T-helper 17 cell (primary cell): ENCODE data around the gene CD4. TPM values are rescaled to one million over a fixed set of nuclear protein-coding genes. Genes with fewer than 3 reads are reported as not detected.
"Not testable (repeated sequence)": the region's sequence is repeated elsewhere in the genome, so short reads cannot be mapped to it uniquely, and the experiment has no call there.

Source experiments
- ATAC-seq: fragments of 150-1000 bp; cut with Tn5 transposase; 2 replicates; pipeline ENCODE4 v1.10.0; 2021; ENCODE audit warnings: mild to moderate bottlenecking, moderate library complexity
- DNase-seq, 3 donors: peaks; one replicate each; pipeline versions ENCODE4 v3.0.0 to v3.0.0-alpha.2; 2020 to 2021
- H3K9me3 ChIP-seq: one replicate; pipeline ENCODE4 v1.7.0; 2013; ENCODE audit warnings: low read length, mild to moderate bottlenecking; ENCODE audit not compliant: control insufficient read depth, poor library complexity, severe bottlenecking
- H3K27ac Mint-ChIP-seq: one replicate; pipeline ENCODE4 v1.8.0; 2022; ENCODE audit warnings: mild to moderate bottlenecking, moderate library complexity, mixed read lengths
- H3K27me3 Mint-ChIP-seq: one replicate; pipeline ENCODE4 v1.8.0; 2022; ENCODE audit warnings: mixed read lengths
- H3K36me3 Mint-ChIP-seq: one replicate; pipeline ENCODE4 v1.8.0; 2022; ENCODE audit warnings: low read depth, mixed read lengths
- H3K4me1 Mint-ChIP-seq: one replicate; pipeline ENCODE4 v1.8.0; 2022; ENCODE audit warnings: mild to moderate bottlenecking, mixed read lengths
- H3K4me3 Mint-ChIP-seq: one replicate; pipeline ENCODE4 v1.8.0; 2022; ENCODE audit warnings: mild to moderate bottlenecking, moderate library complexity, mixed read lengths
- total RNA-seq, 4 donors: library from RNA in 2 of 4; stranded (reverse) in 2 of 4; gene quantifications; one replicate each; pipeline ENCODE4 v1.2.3 and lab custom pipeline; 2022 to 2026

The CD4 gene
- total RNA-seq, 2 donors from 2014 or later = 187 to 205 TPM

DNA sequence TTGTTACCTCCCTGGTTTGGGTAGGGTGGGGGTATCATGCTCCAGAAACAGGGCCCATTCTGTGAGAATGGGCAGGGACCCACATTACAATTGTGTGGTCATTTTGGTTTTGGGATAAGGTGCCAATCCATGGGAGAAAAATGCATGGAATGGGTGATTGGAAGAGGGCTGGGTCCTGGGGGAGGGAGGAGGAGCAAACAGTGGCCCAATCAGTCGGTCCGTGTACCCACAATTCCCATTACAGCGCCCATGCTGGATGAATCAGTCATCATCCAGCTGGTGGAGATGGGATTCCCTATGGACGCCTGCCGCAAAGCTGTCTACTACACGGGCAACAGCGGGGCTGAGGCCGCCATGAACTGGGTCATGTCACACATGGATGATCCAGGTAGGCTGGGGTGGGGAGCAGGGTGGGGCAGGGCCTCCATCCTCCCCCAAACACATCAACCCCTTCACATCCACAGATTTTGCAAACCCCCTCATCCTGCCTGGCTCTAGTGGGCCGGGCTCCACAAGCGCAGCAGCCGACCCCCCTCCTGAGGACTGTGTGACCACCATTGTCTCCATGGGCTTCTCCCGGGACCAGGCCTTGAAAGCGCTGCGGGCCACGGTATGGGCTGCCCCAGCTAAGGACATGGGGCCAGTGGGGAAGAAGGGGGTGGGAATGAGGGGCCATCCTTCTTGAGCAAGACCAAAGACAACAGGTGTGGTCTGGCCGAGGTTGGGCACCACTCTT is 74.4 kb downstream of the CD4 start:
- Mint-ChIP-seq H3K4me3 (no peak overlapping the region), H3K4me1 (peaks cover 18% of the 10 kb centered on the region), H3K36me3 (peaks cover 2% of the 10 kb centered on the region), H3K27ac (peak overlapping the region; percentile 79), H3K27me3 (no peaks in the 10 kb centered on the region)
- no peaks in the 10 kb centered on the region for H3K9me3 ChIP-seq
- DNase-seq (no peak), ATAC-seq (no peak)

DNA sequence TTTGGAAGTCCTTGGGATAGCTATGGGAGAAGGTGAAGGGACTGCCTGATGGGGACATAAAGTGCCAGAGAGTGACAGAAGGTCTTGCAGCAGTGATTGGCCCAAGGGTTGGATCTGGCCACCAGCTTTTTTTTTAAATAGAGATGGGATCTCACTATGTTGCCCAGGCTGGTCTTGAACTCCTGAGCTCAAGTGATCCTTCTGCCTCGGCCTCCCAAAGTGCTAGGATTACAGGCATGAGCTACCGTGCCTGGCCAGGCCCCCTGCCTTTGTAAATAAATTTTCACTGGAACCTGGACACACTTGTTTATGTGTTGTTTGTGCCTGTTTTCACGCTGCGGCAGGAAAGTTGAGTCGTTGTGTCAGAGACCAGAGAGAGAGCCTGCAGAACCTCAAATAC is 76.0 kb downstream of the CD4 start:
- Mint-ChIP-seq H3K4me1 (peaks cover 28% of the 10 kb centered on the region), H3K4me3 (peak overlapping the region; percentile 25)
- DNase-seq, ATAC-seq, H3K27ac Mint-ChIP-seq, H3K27me3 Mint-ChIP-seq, H3K9me3 ChIP-seq, H3K36me3 Mint-ChIP-seq: not testable (repeated sequence)

DNA sequence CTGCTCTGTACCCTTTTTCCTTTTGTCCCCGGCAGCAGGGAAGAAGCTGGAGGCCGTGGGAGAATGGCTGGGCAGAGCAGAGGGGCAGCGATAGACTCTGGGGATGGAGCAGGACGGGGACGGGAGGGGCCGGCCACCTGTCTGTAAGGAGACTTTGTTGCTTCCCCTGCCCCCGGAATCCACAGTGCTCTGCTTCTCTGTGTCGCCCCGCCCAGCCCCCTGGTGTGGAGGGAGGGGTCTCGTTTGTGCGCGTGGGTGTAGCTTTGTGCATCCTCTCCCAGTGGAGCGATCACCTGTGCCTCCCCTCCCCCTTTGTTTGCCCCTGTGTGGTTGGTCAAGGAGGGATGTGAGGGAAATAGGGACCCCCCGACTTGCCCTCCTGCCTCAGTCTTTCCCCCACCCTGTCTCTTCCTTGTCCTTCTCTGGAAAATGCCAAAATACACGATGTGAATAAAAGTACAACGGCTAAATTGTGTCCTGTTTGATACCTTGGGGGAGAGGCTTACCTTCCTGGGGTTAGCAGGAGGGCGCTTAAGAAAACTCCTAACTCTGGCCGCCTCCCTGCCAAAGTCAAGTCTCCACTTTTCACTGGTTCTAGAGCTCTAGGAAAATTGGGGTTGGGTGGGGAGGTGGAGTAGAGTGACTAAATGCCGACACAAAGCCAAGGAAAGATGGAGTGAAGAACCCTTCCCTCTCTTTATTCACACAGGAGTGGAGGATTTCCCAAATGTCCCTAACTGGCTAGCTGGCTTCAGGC is 77.0 kb downstream of the CD4 start:
- no peak for ATAC-seq
- peaks cover 36% of the 10 kb centered on the region for H3K4me1 Mint-ChIP-seq
- peaks cover 2% of the 10 kb centered on the region for H3K36me3 Mint-ChIP-seq
- DNase-seq = no peak
- peak overlapping the region; percentile 47 for H3K27ac Mint-ChIP-seq
- H3K4me3 Mint-ChIP-seq = peak overlapping the region; percentile 94
- no peaks in the 10 kb centered on the region for H3K27me3 Mint-ChIP-seq
- H3K9me3 ChIP-seq = no peaks in the 10 kb centered on the region

DNA sequence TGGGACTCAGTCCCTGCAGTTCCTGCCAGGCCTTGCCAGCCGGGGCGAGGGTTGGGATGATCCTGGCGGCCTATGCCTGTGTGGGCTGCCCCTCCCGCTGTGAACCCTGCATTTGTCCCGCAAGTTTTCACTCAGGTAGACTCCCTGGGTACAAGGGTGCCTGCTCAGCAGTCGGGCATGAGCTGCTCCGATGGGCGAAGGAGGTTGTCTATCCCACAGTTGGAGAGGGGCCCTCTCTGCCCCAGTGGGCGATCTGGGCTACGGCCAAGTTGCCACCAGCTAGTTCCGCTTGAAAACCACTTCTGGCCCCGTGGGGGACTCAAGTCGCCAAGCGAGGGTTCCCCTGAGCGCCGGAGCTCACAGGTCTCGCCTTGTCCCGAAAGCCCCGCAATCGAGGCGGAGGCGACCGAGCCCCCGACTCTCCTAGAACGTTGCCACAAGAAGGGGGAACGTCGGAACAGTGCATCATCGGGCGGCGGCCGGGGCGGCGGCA is 77.6 kb downstream of the CD4 start:
- no peaks in the 10 kb centered on the region for H3K9me3 ChIP-seq
- no peak for DNase-seq
- H3K4me3 Mint-ChIP-seq = peak overlapping the region; percentile 94
- H3K27me3 Mint-ChIP-seq = no peaks in the 10 kb centered on the region
- peak overlapping the region; percentile 47 for H3K27ac Mint-ChIP-seq
- H3K4me1 Mint-ChIP-seq = peaks cover 42% of the 10 kb centered on the region
- no peak for ATAC-seq
- peaks cover 2% of the 10 kb centered on the region for H3K36me3 Mint-ChIP-seq

DNA sequence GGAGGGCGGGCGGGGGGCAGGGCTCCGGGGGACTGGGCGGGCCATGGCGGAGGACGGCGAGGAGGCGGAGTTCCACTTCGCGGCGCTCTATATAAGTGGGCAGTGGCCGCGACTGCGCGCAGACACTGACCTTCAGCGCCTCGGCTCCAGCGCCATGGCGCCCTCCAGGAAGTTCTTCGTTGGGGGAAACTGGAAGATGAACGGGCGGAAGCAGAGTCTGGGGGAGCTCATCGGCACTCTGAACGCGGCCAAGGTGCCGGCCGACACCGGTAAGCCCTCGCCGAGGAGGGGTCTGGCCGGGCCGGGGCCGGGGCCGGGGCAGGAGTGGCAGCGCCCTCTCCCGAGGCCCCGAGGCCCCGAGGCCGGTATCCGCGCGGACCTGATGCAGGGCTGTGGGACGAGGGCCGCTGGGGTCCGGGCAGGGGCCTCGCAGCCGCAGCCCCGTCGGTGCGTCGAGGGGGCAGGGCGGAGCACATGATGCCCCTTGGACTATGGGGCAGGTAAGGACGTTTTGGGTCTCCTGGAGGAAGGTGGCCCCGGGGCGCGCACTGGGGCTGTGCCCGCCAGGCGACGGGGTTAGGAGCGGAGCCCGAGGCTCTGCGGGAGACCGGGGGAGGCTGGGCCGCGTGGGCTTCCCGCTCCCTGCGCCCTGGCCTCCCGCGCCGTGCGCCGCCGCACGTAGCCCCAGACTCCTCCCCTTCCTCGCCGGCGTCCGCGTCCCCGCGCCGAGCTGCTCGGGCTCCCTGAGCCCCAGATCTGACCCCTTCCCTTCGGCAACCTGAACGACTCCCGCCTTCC is 78.3 kb downstream of the CD4 start, which contains the start of gene TPI1:
Gene TPI1 (plus strand): TSS at position 119 of the 798 bp plus-strand sequence. CDS start 36 bp downstream, at position 155.
- no peaks in the 10 kb centered on the region for H3K9me3 ChIP-seq
- peak within 1 kb of the TSS; percentile 94 for H3K4me3 Mint-ChIP-seq
- H3K36me3 Mint-ChIP-seq = peaks cover 2% of the 10 kb centered on the region
- peaks cover 48% of the 10 kb centered on the region for H3K4me1 Mint-ChIP-seq
- DNase-seq (peak; percentile 44 to 77 (median 77)), ATAC-seq (peak; percentile 77)
- peak within 1 kb of the TSS; percentile 93 for H3K27ac Mint-ChIP-seq
- H3K27me3 Mint-ChIP-seq = no peaks in the 10 kb centered on the region

DNA sequence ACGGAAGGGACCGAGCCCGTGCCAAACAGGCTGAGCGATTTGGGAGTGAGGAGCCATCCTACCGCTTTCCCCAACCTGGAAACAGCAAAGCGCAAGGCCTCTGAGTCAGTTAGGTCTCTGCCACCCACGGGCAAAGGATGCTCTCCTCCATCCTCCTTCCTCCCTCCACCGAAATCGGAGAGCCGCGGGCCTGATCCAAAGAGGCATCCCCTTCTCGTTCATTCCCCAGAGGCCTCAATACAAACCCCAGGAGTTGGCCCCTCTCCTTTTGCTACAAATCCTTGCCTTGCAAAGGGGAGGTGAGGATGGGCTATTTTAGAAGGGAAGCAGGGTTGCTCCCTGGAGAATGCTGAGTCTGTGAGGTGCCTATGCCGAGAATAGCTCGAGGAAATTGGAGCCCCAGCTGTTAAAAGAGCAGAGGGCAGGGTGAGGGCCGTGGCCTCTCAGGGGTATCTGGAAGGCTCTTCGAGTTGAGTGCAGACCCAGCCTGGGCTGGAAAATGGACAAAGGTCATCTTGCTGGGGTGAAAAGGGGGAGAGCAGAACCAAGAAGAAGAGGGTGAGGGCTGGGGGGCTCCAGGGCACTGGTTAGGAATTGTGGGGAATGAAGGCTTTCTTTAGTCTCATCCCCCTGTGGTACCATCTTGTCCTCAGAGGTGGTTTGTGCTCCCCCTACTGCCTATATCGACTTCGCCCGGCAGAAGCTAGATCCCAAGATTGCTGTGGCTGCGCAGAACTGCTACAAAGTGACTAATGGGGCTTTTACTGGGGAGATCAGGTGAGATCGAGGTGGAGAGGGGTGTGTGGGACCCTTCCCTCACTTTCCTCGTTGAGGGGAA is 79.1 kb downstream of the CD4 start:
- H3K4me1 Mint-ChIP-seq = peaks cover 50% of the 10 kb centered on the region
- DNase-seq = no peak
- ATAC-seq = no peak
- peak overlapping the region; percentile 93 for H3K27ac Mint-ChIP-seq
- H3K36me3 Mint-ChIP-seq = peaks cover 2% of the 10 kb centered on the region
- H3K4me3 Mint-ChIP-seq = peak overlapping the region; percentile 94
- no peaks in the 10 kb centered on the region for H3K9me3 ChIP-seq
- no peaks in the 10 kb centered on the region for H3K27me3 Mint-ChIP-seq

DNA sequence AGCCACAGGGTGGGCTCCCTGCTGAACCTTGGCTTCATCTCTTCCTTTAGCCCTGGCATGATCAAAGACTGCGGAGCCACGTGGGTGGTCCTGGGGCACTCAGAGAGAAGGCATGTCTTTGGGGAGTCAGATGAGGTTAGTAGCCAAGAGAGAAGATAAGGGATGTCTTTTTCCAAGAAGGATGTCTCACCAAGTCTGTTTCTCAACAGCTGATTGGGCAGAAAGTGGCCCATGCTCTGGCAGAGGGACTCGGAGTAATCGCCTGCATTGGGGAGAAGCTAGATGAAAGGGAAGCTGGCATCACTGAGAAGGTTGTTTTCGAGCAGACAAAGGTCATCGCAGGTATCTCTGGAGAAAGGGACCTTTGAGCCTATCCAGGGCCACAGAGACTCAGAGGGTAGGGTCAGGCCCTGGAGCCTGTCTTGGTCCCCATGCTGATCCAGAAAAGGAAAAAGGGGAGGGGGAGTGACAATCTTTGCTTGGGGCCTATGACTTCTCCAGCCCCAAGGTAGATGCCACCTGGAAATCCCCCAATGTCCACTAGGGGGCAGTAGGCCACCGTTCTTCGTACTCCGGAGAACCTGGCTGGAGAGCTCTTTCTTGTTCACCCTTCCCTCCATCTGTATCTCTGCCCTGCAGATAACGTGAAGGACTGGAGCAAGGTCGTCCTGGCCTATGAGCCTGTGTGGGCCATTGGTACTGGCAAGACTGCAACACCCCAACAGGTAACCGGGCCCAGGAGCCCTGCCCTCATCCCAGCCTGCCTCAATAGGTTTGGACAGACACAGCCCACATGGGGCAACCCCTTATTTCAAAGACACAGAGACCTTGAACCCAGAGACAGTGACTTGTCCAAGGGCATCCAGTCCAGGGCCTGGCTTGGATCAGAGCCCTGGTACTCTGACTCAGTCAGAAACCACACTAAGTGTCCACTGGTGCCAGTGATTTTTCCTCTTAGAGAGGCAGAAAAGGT is 80.0 kb downstream of the CD4 start:
- ATAC-seq = peak; percentile 14
- H3K27me3 Mint-ChIP-seq = no peaks in the 10 kb centered on the region

DNA sequence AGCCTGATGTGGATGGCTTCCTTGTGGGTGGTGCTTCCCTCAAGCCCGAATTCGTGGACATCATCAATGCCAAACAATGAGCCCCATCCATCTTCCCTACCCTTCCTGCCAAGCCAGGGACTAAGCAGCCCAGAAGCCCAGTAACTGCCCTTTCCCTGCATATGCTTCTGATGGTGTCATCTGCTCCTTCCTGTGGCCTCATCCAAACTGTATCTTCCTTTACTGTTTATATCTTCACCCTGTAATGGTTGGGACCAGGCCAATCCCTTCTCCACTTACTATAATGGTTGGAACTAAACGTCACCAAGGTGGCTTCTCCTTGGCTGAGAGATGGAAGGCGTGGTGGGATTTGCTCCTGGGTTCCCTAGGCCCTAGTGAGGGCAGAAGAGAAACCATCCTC is 81.0 kb downstream of the CD4 start:
- H3K9me3 ChIP-seq, H3K36me3 Mint-ChIP-seq, H3K27me3 Mint-ChIP-seq, ATAC-seq, DNase-seq: not testable (repeated sequence)
- peak overlapping the region; percentile 21 for H3K4me3 Mint-ChIP-seq
- H3K27ac Mint-ChIP-seq = peak overlapping the region; percentile 93
- peaks cover 54% of the 10 kb centered on the region for H3K4me1 Mint-ChIP-seq

More for the DNA sequence above, 80.0 kb downstream of the CD4 start:
- peak overlapping the region; percentile 94 for H3K4me3 Mint-ChIP-seq
- DNase-seq = peak; percentile 64 to 84 (median 72)
- peaks cover 2% of the 10 kb centered on the region for H3K36me3 Mint-ChIP-seq
- H3K9me3 ChIP-seq = no peaks in the 10 kb centered on the region
- peaks cover 52% of the 10 kb centered on the region for H3K4me1 Mint-ChIP-seq
- peak overlapping the region; percentile 93 for H3K27ac Mint-ChIP-seq

Other genes starting within 250 kb of the CD4 start
- 10 to 100 TPM; 29.3 to 37.3 TPM for gene IFFO1, start 233.5 kb upstream of the CD4 start, total RNA-seq
- 100 to 1,000 TPM in 1 of 2 donors, 10 to 100 TPM in 1; 90.0 to 122 TPM for gene NOP2, start 221.2 kb upstream of the CD4 start, total RNA-seq
- gene CHD4, start 182.1 kb upstream of the CD4 start, total RNA-seq = 100 to 1,000 TPM; 461 to 574 TPM
- gene LPAR5, start 153.6 kb upstream of the CD4 start, total RNA-seq = 1 to 10 TPM; 2.9 to 8.1 TPM
- gene ACRBP, start 142.1 kb upstream of the CD4 start, total RNA-seq = 10 to 100 TPM in 1 of 2 donors, 1 to 10 TPM in 1; 3.4 to 90.0 TPM
- 10 to 100 TPM; 28.1 to 29.3 TPM for gene ING4, start 126.4 kb upstream of the CD4 start, total RNA-seq
- gene ZNF384, start 100.2 kb upstream of the CD4 start, total RNA-seq = 10 to 100 TPM; 62.9 to 66.3 TPM
- 1 to 10 TPM; 1.3 to 1.9 TPM for gene PIANP, start 88.7 kb upstream of the CD4 start, total RNA-seq
- gene COPS7A, start 65.5 kb upstream of the CD4 start, total RNA-seq = 10 to 100 TPM; 13.9 to 17.9 TPM
- 100 to 1,000 TPM; 104 to 108 TPM for gene MLF2, start 36.4 kb upstream of the CD4 start, total RNA-seq
- 10 to 100 TPM in 1 of 2 donors, 1 to 10 TPM in 1; 7.0 to 12.0 TPM for gene PTMS, start 23.2 kb upstream of the CD4 start, total RNA-seq
- gene LAG3, start 17.0 kb upstream of the CD4 start, total RNA-seq = 1 to 10 TPM; 3.8 to 4.6 TPM
- gene GPR162, start 32.3 kb downstream of the CD4 start, total RNA-seq = under 1 TPM in 1 of 2 donors, not detected in 1; 0.63 TPM
- 1 to 10 TPM in 1 of 2 donors, under 1 TPM in 1; 0.97 to 1.3 TPM for gene P3H3, start 38.9 kb downstream of the CD4 start, total RNA-seq
- under 1 TPM; 0.26 to 0.45 TPM for gene GNB3, start 51.4 kb downstream of the CD4 start, total RNA-seq
- gene CDCA3, start 61.8 kb downstream of the CD4 start, total RNA-seq = under 1 TPM; 0.65 to 0.87 TPM
- 10 to 100 TPM; 65.7 to 76.1 TPM for gene USP5, start 62.6 kb downstream of the CD4 start, total RNA-seq
- 100 to 1,000 TPM; 140 to 144 TPM for gene TPI1, start 78.0 kb downstream of the CD4 start, total RNA-seq
- 1 to 10 TPM; 6.7 to 8.7 TPM for gene SPSB2, start 83.8 kb downstream of the CD4 start, total RNA-seq
- gene LRRC23, start 115.3 kb downstream of the CD4 start, total RNA-seq = 10 to 100 TPM in 1 of 2 donors, 1 to 10 TPM in 1; 7.3 to 13.4 TPM
- gene ENO2, start 125.1 kb downstream of the CD4 start, total RNA-seq = 10 to 100 TPM; 80.2 to 80.7 TPM
- gene ATN1, start 138.4 kb downstream of the CD4 start, total RNA-seq = 10 to 100 TPM; 24.1 to 28.9 TPM
- gene RNU7-1, start 154.3 kb downstream of the CD4 start, total RNA-seq = not detected
- gene C12orf57, start 154.5 kb downstream of the CD4 start, total RNA-seq = 100 to 1,000 TPM; 192 to 226 TPM
- gene PTPN6, start 161.8 kb downstream of the CD4 start, total RNA-seq = 100 to 1,000 TPM; 115 to 177 TPM
- 100 to 1,000 TPM; 145 to 150 TPM for gene PHB2, start 181.1 kb downstream of the CD4 start, total RNA-seq
- gene EMG1, start 181.4 kb downstream of the CD4 start, total RNA-seq = 10 to 100 TPM; 36.2 to 36.9 TPM
- 10 to 100 TPM; 34.3 to 45.2 TPM for gene LPCAT3, start 228.9 kb downstream of the CD4 start, total RNA-seq